Stimulated activated naive CD8-positive, alpha-beta T cell treated with anti-CD3 and anti-CD28 coated beads, Interleukin-15, amount 100 ng/mL, for 72 hours (primary cell): ENCODE data around the gene CCDC178.

Experiments used
- ATAC-seq: fragments of 150-1000 bp; cut with Tn5 transposase; 2 replicates; pipeline ENCODE4 v1.10.0; 2021; ENCODE audit warnings: mild to moderate bottlenecking, moderate library complexity
- DNase-seq, 2 donors: peaks; one replicate each; pipeline ENCODE4 v3.0.0; 2021 to 2022
- H3K27ac Mint-ChIP-seq, 2 donors: one replicate each; pipeline ENCODE4 v1.8.0; 2022; ENCODE audit warnings: mild to moderate bottlenecking in 2 of 2, mixed read lengths in 2 of 2, moderate library complexity in 2 of 2
- H3K27me3 Mint-ChIP-seq: one replicate; pipeline ENCODE4 v1.8.0; 2022; ENCODE audit warnings: mixed read lengths
- H3K4me1 Mint-ChIP-seq: one replicate; pipeline ENCODE4 v1.8.0; 2022; ENCODE audit warnings: mild to moderate bottlenecking, mixed read lengths
- H3K4me3 Mint-ChIP-seq, 2 donors: one replicate each; pipeline ENCODE4 v1.8.0; 2022; ENCODE audit warnings: mild to moderate bottlenecking in 2 of 2, mixed read lengths in 2 of 2, moderate library complexity in 1 of 2
- H3K9me3 Mint-ChIP-seq, 2 donors: one replicate each; pipeline ENCODE4 v1.8.0; 2022; ENCODE audit warnings: mixed read lengths in 2 of 2

Gene CCDC178

GRCh38 chr18:32918692-32919250 lies 521.8 kb downstream of the CCDC178 start:
- H3K27ac Mint-ChIP-seq = no peak overlapping the region

GRCh38 chr18:32915516-32915915 lies 525.0 kb downstream of the CCDC178 start:
- no peak overlapping the region for H3K27ac Mint-ChIP-seq

More at GRCh38 chr18:32918692-32919250, 521.8 kb downstream of the CCDC178 start:
- DNase-seq (no peak), ATAC-seq (no peak)
- H3K9me3 Mint-ChIP-seq = peaks cover 2 to 4% of the 10 kb centered on the region in 2 donors
- H3K4me1 Mint-ChIP-seq = no peaks in the 10 kb centered on the region
- no peaks in the 10 kb centered on the region for H3K27me3 Mint-ChIP-seq
- no peak overlapping the region for H3K4me3 Mint-ChIP-seq

GRCh38 chr18:32911660-32912284 lies 528.7 kb downstream of the CCDC178 start:
- H3K27ac Mint-ChIP-seq = no peak overlapping the region
- DNase-seq = no peak
- H3K27me3 Mint-ChIP-seq = no peaks in the 10 kb centered on the region
- no peak overlapping the region for H3K4me3 Mint-ChIP-seq
- H3K9me3 Mint-ChIP-seq = peaks cover 7% of the 10 kb centered on the region in 2 donors
- ATAC-seq = no peak
- H3K4me1 Mint-ChIP-seq = no peaks in the 10 kb centered on the region

More at GRCh38 chr18:32915516-32915915, 525.0 kb downstream of the CCDC178 start:
- no peak for DNase-seq
- ATAC-seq = no peak
- Mint-ChIP-seq H3K4me3 (no peak overlapping the region), H3K4me1 (no peaks in the 10 kb centered on the region), H3K27me3 (no peaks in the 10 kb centered on the region), H3K9me3 (peaks cover 0 to 4% of the 10 kb centered on the region in 2 donors)

GRCh38 chr18:32910694-32911296 lies 529.7 kb downstream of the CCDC178 start:
- H3K27ac Mint-ChIP-seq = no peak overlapping the region
- DNase-seq = no peak
- no peak overlapping the region for H3K4me3 Mint-ChIP-seq
- peaks cover 7 to 12% of the 10 kb centered on the region in 2 donors for H3K9me3 Mint-ChIP-seq
- no peaks in the 10 kb centered on the region for H3K27me3 Mint-ChIP-seq
- no peak for ATAC-seq
- no peaks in the 10 kb centered on the region for H3K4me1 Mint-ChIP-seq

GRCh38 chr18:32909798-32910561 lies 530.5 kb downstream of the CCDC178 start:
- Mint-ChIP-seq H3K4me1 (no peaks in the 10 kb centered on the region), H3K9me3 (peaks cover 7 to 12% of the 10 kb centered on the region in 2 donors), H3K27me3 (no peaks in the 10 kb centered on the region), H3K4me3 (no peak overlapping the region), H3K27ac (no peak overlapping the region)
- ATAC-seq (no peak), DNase-seq (no peak)

- no peak overlapping the region for H3K27ac Mint-ChIP-seq
Observed at GRCh38 chr18:32908424-32908805, 532.1 kb downstream of the CCDC178 start.

GRCh38 chr18:32907648-32908423 lies 532.7 kb downstream of the CCDC178 start:
- Mint-ChIP-seq H3K27me3 (no peaks in the 10 kb centered on the region), H3K9me3 (peaks cover 7 to 12% of the 10 kb centered on the region in 2 donors), H3K4me3 (no peak overlapping the region), H3K27ac (no peak overlapping the region), H3K4me1 (no peaks in the 10 kb centered on the region)
- no peak for DNase-seq
- ATAC-seq = no peak

More at GRCh38 chr18:32908424-32908805, 532.1 kb downstream of the CCDC178 start:
- no peak for ATAC-seq
- no peak for DNase-seq
- no peaks in the 10 kb centered on the region for H3K27me3 Mint-ChIP-seq
- H3K4me1 Mint-ChIP-seq = no peaks in the 10 kb centered on the region
- no peak overlapping the region for H3K4me3 Mint-ChIP-seq
- peaks cover 7 to 12% of the 10 kb centered on the region in 2 donors for H3K9me3 Mint-ChIP-seq

GRCh38 chr18:32907311-32907585 lies 533.3 kb downstream of the CCDC178 start:
- Mint-ChIP-seq H3K4me1 (no peaks in the 10 kb centered on the region), H3K9me3 (peaks cover 7 to 12% of the 10 kb centered on the region in 2 donors), H3K27ac (no peak overlapping the region), H3K27me3 (no peaks in the 10 kb centered on the region), H3K4me3 (no peak overlapping the region)
- DNase-seq (no peak), ATAC-seq (no peak)

- Mint-ChIP-seq H3K4me1 (no peaks in the 10 kb centered on the region), H3K27me3 (no peaks in the 10 kb centered on the region), H3K4me3 (no peak overlapping the region), H3K9me3 (peaks cover 7 to 12% of the 10 kb centered on the region in 2 donors), H3K27ac (no peak overlapping the region)
- DNase-seq (no peak), ATAC-seq (no peak)
Observed at GRCh38 chr18:32906506-32907310, 533.8 kb downstream of the CCDC178 start.

- no peak for ATAC-seq
Observed at GRCh38 chr18:32905651-32906050, 534.9 kb downstream of the CCDC178 start.

GRCh38 chr18:32902568-32903330 lies 537.8 kb downstream of the CCDC178 start:
- ATAC-seq = no peak
- no peak overlapping the region for H3K4me3 Mint-ChIP-seq
- peaks cover 7 to 24% of the 10 kb centered on the region in 2 donors for H3K9me3 Mint-ChIP-seq
- H3K27ac Mint-ChIP-seq = no peak overlapping the region
- H3K27me3 Mint-ChIP-seq = no peaks in the 10 kb centered on the region
- H3K4me1 Mint-ChIP-seq = no peaks in the 10 kb centered on the region
- no peak for DNase-seq

More at GRCh38 chr18:32905651-32906050, 534.9 kb downstream of the CCDC178 start:
- Mint-ChIP-seq H3K27me3 (no peaks in the 10 kb centered on the region), H3K27ac (no peak overlapping the region), H3K4me3 (no peak overlapping the region), H3K4me1 (no peaks in the 10 kb centered on the region), H3K9me3 (peaks cover 7 to 12% of the 10 kb centered on the region in 2 donors)
- DNase-seq = no peak

GRCh38 chr18:32899819-32900218 lies 540.7 kb downstream of the CCDC178 start:
- H3K9me3 Mint-ChIP-seq = peaks cover 8 to 28% of the 10 kb centered on the region in 2 donors
- H3K27ac Mint-ChIP-seq = no peak overlapping the region
- DNase-seq = no peak

GRCh38 chr18:32896776-32897547 lies 543.6 kb downstream of the CCDC178 start:
- H3K4me3 Mint-ChIP-seq = no peak overlapping the region
- H3K27ac Mint-ChIP-seq = no peak overlapping the region
- no peaks in the 10 kb centered on the region for H3K4me1 Mint-ChIP-seq
- DNase-seq (no peak), ATAC-seq (no peak)
- H3K27me3 Mint-ChIP-seq = no peaks in the 10 kb centered on the region
- peaks cover 8 to 28% of the 10 kb centered on the region in 2 donors for H3K9me3 Mint-ChIP-seq

More at GRCh38 chr18:32899819-32900218, 540.7 kb downstream of the CCDC178 start:
- no peaks in the 10 kb centered on the region for H3K27me3 Mint-ChIP-seq
- no peak for ATAC-seq
- H3K4me1 Mint-ChIP-seq = no peaks in the 10 kb centered on the region
- H3K4me3 Mint-ChIP-seq = no peak overlapping the region
